HG02642 (cell line): ENCODE measurements around the gene TEX22.

ENCODE experiments used
- ATAC-seq: cut with Tn5 transposase; IDR thresholded peaks from one replicate; pipeline ENCODE4 v1.9.1; 2021; ENCODE audit warnings: mild to moderate bottlenecking; ENCODE audit not compliant: unreplicated experiment, poor library complexity

The TEX22 gene

GRCh38 chr14:105433161-105433605 is 34.8 kb downstream of the TEX22 start:
- ATAC-seq = no peak

- no peak for ATAC-seq
These were observed 38.1 kb downstream of the TEX22 start for GRCh38 chr14:105436402-105436801.

- no peak for ATAC-seq
These were observed 38.8 kb downstream of the TEX22 start for GRCh38 chr14:105436891-105437722.

GRCh38 chr14:105437723-105438500 is 39.6 kb downstream of the TEX22 start:
- no peak for ATAC-seq

GRCh38 chr14:105439179-105439578 is 40.8 kb downstream of the TEX22 start:
- no peak for ATAC-seq

- ATAC-seq = no peak
These were observed 41.6 kb downstream of the TEX22 start for GRCh38 chr14:105439710-105440553.

- ATAC-seq = no peak
These were observed 42.2 kb downstream of the TEX22 start for GRCh38 chr14:105440554-105440900.

GRCh38 chr14:105440992-105441391 is 42.7 kb downstream of the TEX22 start:
- ATAC-seq = no peak

GRCh38 chr14:105442125-105442524 is 43.8 kb downstream of the TEX22 start:
- ATAC-seq = no peak

GRCh38 chr14:105442834-105443233 is 44.5 kb downstream of the TEX22 start:
- no peak for ATAC-seq

- no peak for ATAC-seq
These were observed 46.5 kb downstream of the TEX22 start for GRCh38 chr14:105444859-105445258.

GRCh38 chr14:105445290-105445689 is 47.0 kb downstream of the TEX22 start:
- ATAC-seq = no peak

GRCh38 chr14:105445901-105446845 is 47.8 kb downstream of the TEX22 start:
- no peak for ATAC-seq

- ATAC-seq = no peak
These were observed 48.6 kb downstream of the TEX22 start for GRCh38 chr14:105446971-105447370.

- no peak for ATAC-seq
These were observed 49.6 kb downstream of the TEX22 start for GRCh38 chr14:105447651-105448640.

- ATAC-seq = no peak
These were observed 50.4 kb downstream of the TEX22 start for GRCh38 chr14:105448706-105449111.

GRCh38 chr14:105449276-105450122 is 51.2 kb downstream of the TEX22 start:
- ATAC-seq = no peak

- ATAC-seq = no peak
These were observed 51.8 kb downstream of the TEX22 start for GRCh38 chr14:105450123-105450505.
